ENCODE data around the gene SERPINB7. TPM values are rescaled to one million over a fixed set of nuclear protein-coding genes. Genes with fewer than 3 reads are reported as not detected.

The SERPINB7 gene
- total and polyA plus RNA-seq, 10 donors, result not detected

GRCh38 chr18:63824220-63824525 lies 49.0 kb downstream of the SERPINB7 start:
- WGBS, 5 donors, result 79 to 96% (median 92%) methylated on average over 2 of the region's 2 CpGs
- H3K4me1 ChIP-seq, result no peaks in the 10 kb centered on the region

GRCh38 chr18:63828120-63828519 lies 52.9 kb downstream of the SERPINB7 start:
- Histone ChIP-seq H3K4me3 (no peak overlapping the region), H3K27ac (no peak overlapping the region), H3K36me3 (no peaks in the 10 kb centered on the region), H3K27me3 (replicated peaks in 1 of 7) (no peaks in the 10 kb centered on the region), H3K9me3 (no peaks in the 10 kb centered on the region), H3K4me1 (peaks cover 0 to 13% (median 0%) of the 10 kb centered on the region in 6 donors)
- intact Hi-C loops (cut with DNase I; ENCODE audit: low total_unique reads), result no loop called here
- no peak for DNase-seq
- 75 to 88% (median 85%) methylated on average over 3 of the region's 3 CpGs for WGBS, 5 donors
- TF ChIP-seq POLR2AphosphoS5 (IDR thresholded peaks at IDR 0.05) (no peak), POLR2A (IDR thresholded peaks at IDR 0.05) (no peak), CTCF (IDR thresholded peaks at IDR 0.05 in 8 of 11, conservative IDR thresholded peaks at IDR 0.05 in 3 of 11) (no peak)

More at GRCh38 chr18:63824220-63824525, 49.0 kb downstream of the SERPINB7 start:
- peaks cover 0 to 21% (median 0%) of the 10 kb centered on the region in 7 donors for H3K27me3 ChIP-seq (replicated peaks in 1 of 7)
- no peak overlapping the region for H3K4me3 ChIP-seq
- DNase-seq, result no peak
- intact Hi-C loops (cut with DNase I; ENCODE audit: low total_unique reads), result no loop called here
- H3K36me3 ChIP-seq, result no peaks in the 10 kb centered on the region
- no peak for TF ChIP-seq POLR2A (IDR thresholded peaks at IDR 0.05)
- peak in 1 of 11 experiments; percentile 6 for TF ChIP-seq CTCF (IDR thresholded peaks at IDR 0.05 in 8 of 11, conservative IDR thresholded peaks at IDR 0.05 in 3 of 11)
- H3K9me3 ChIP-seq, result no peaks in the 10 kb centered on the region
- no peak overlapping the region for H3K27ac ChIP-seq

GRCh38 chr18:63828656-63829055 lies 53.4 kb downstream of the SERPINB7 start:
- intact Hi-C loops (cut with DNase I; ENCODE audit: low total_unique reads), result no loop called here
- TF ChIP-seq POLR2A (IDR thresholded peaks at IDR 0.05) (no peak), POLR2AphosphoS5 (IDR thresholded peaks at IDR 0.05) (no peak), CTCF (IDR thresholded peaks at IDR 0.05 in 8 of 11, conservative IDR thresholded peaks at IDR 0.05 in 3 of 11) (no peak)
- 38 to 78% (median 56%) methylated on average over 1 of the region's 1 CpG for WGBS, 5 donors

GRCh38 chr18:63829886-63830285 lies 54.7 kb downstream of the SERPINB7 start:
- TF ChIP-seq POLR2AphosphoS5 (IDR thresholded peaks at IDR 0.05), result no peak
- TF ChIP-seq CTCF (IDR thresholded peaks at IDR 0.05 in 8 of 11, conservative IDR thresholded peaks at IDR 0.05 in 3 of 11), result no peak
- TF ChIP-seq POLR2A (IDR thresholded peaks at IDR 0.05), result no peak

More at GRCh38 chr18:63828656-63829055, 53.4 kb downstream of the SERPINB7 start:
- H3K36me3 ChIP-seq, result no peaks in the 10 kb centered on the region
- no peak overlapping the region for H3K27ac ChIP-seq
- no peaks in the 10 kb centered on the region for H3K27me3 ChIP-seq (replicated peaks in 1 of 7)
- H3K9me3 ChIP-seq, result no peaks in the 10 kb centered on the region
- DNase-seq, result no peak
- H3K4me1 ChIP-seq, result peaks cover 0 to 13% (median 0%) of the 10 kb centered on the region in 6 donors
- H3K4me3 ChIP-seq, result no peak overlapping the region

More at GRCh38 chr18:63829886-63830285, 54.7 kb downstream of the SERPINB7 start:
- H3K4me3 ChIP-seq, result no peak overlapping the region
- no peaks in the 10 kb centered on the region for H3K9me3 ChIP-seq
- no peak for DNase-seq
- H3K36me3 ChIP-seq, result no peaks in the 10 kb centered on the region
- intact Hi-C loops (cut with DNase I; ENCODE audit: low total_unique reads), result no loop called here
- peaks cover 0 to 13% (median 0%) of the 10 kb centered on the region in 6 donors for H3K4me1 ChIP-seq
- no peak overlapping the region for H3K27ac ChIP-seq
- no peaks in the 10 kb centered on the region for H3K27me3 ChIP-seq (replicated peaks in 1 of 7)

All from spleen (tissue), 11 donors.